ENCODE data around the gene IMP3. TPM values are rescaled to one million over a fixed set of nuclear protein-coding genes. Genes with fewer than 3 reads are reported as not detected.
A peak's percentile ranks its signal among the peaks of the same experiment; 100 is the strongest.
"Not testable (repeated sequence)": the region's sequence is repeated elsewhere in the genome, so short reads cannot be mapped to it uniquely, and the experiment has no call there.

IMP3 gene
- total and polyA plus RNA-seq, 5 experiments from 2014 or later, result 94.3 to 256 (median 199) TPM

DNA sequence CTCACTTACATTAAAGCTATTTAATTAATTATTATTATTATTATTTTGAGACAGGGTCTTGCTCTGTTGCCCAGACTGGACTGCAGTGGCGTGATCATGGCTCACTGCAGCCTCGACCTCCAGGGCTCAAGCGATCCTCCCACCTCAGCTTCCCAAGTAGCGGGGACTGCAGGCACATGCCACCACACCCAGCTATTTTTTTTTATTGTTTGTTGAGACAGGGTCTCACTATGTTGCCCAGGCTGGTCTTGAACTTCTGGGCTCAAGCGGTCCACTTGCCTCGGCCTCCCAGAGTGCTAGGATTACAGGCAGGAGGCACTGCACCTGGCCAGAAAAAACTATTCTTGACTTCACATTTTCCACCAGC lies 38.3 kb upstream of the IMP3 start:
- DNase-seq, H3K4me3 Mint-ChIP-seq, H3K27me3 Mint-ChIP-seq, H3K36me3 Mint-ChIP-seq, H3K9me3 Mint-ChIP-seq, POLR2A ChIA-PET, H3K4me1 Mint-ChIP-seq, ATAC-seq: not testable (repeated sequence)
- H3K27ac Mint-ChIP-seq, result peak overlapping the region in 1 of 10 donors; percentile 70

DNA sequence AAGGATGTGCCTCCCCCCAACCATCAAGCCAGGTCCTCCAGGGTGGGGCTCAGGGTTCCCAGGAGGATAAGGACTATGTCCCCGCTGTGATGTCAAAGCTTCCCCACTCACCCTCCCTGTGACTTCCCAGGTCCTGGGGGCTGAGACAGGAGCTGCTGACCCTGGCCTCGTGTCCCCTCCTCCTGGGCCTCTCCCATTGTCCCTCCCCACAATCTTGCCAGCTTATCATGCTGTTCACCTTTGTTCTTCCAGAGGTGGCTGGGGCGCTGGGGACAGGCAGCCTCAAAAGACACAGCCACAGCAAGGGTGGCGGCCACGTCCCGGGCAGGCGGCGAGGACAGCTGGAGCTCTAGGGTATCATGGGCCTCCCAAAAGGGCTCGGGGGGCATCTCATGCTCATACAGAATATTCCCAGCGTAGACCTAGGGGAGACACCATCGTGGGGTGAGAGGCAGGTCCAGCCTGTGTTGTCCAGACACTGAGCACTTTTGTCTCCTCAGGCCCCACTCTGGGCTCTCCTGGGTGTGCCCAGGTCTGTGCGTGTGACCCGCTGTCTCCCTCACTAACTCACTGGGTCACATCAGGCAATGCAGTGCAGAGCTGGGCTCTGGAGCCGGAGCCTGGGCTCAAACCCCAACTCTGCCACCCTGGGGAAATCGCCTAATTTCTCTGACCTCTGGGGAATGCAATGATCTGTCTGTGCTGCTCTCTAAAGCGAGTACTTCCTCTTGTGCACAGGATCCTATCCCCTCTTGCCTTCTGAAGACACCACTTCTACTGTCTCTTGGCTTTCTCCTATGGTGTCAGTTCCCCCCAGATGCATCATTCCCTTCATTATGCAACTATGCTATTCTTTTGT lies 37.7 kb upstream of the IMP3 start:
- H3K27me3 Mint-ChIP-seq, result no peaks in the 10 kb centered on the region
- no peak overlapping the region for H3K4me3 Mint-ChIP-seq
- ATAC-seq, result no peak
- POLR2A ChIA-PET, result interaction anchor here (0.9 kb wide), 1 partner anchor 11 kb away, joined by 3 read pairs; no protein-coding TSS in a partner anchor
- H3K36me3 Mint-ChIP-seq, result no peaks in the 10 kb centered on the region
- no peaks in the 10 kb centered on the region for H3K4me1 Mint-ChIP-seq
- no peaks in the 10 kb centered on the region for H3K9me3 Mint-ChIP-seq
- peak overlapping the region in 2 of 10 donors; percentile 41 to 70 for H3K27ac Mint-ChIP-seq
- DNase-seq, result no peak

DNA sequence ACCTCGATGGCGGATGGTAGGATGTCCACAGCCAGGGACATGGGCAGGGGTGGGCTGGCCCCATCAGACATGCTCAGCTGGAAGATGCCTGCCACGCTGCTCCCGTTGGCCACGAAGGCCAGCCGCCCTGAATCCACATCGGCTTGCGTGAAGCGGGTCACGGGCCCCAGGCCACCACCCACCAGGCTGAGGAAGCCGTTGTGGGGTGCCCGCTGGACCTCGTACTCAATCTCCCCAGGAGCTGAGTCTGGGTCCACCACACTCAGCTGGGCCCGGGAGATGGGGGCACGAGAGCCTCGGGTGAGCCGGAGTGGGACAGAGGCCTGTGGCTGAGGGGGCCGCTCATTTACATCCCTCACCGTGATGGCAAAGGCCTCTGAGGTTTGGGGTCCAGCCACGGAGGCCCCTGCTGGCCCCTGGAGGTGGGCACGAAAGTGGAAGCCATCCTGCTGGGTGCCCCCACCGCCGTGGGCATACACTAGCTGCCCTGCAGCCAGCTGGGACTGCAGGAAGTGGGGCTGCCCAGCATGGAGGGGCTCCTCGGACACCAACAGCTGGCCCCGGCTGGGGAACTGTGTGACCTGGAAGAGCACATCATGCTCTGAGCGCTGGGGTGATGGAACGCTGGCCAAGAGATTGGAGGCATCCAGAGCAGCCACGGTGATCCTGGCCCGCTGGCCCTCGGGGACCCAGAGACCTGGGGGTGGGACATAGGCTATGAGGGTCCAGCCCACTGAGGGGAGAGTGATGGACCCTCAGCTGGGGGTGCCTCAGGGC lies 36.9 kb upstream of the IMP3 start:
- H3K4me1 Mint-ChIP-seq, result no peaks in the 10 kb centered on the region
- POLR2A ChIA-PET, result interaction anchor here (0.5 to 0.9 kb wide), 2 partner anchors 10 to 58 kb away, joined by 3 read pairs; no protein-coding TSS in a partner anchor
- DNase-seq (no peak), ATAC-seq (no peak)
- H3K27ac Mint-ChIP-seq, result no peak overlapping the region
- H3K27me3 Mint-ChIP-seq, result no peaks in the 10 kb centered on the region
- H3K9me3 Mint-ChIP-seq, result no peaks in the 10 kb centered on the region
- no peaks in the 10 kb centered on the region for H3K36me3 Mint-ChIP-seq
- no peak overlapping the region for H3K4me3 Mint-ChIP-seq

DNA sequence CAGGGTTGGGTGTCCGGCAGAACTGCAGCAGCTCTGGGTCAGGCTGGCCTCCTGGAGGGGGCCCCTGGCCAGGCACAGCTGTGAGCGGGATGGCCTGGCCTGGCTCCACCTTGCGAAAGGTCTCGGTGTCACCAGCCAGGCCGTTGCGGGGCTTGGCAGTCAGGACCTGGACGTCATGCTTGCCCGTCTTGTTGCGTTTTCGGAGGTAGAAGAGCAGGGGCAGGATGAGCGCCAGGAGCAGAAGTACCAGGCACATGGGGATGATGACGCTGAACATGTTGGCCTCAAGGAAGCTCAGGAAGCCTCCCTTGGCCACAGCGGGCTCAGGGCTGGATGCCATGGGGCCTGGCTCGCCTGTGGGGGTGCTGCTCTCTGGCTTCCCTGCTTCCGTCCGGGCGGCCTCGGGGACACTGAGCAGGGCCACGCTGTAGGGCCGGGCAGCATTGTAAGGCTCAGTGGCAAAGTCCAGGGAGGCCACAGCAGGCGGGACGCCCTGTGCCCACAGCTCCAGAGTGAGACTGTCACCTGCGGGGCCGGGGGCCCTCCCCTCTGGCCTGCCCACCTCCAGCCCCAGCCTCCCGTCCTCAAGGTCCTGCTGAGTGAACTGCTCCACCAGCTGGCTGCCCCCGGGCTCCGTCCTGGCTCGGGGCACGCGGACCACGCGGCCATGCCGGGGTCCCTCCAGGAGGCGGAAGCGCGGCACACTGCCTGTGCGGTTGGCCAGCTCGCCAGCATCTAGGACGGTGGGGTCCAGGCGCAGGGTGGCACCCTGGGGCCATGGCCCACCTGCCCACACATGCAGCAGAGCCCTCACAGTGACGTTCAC lies 35.8 kb upstream of the IMP3 start:
- no peaks in the 10 kb centered on the region for H3K36me3 Mint-ChIP-seq
- DNase-seq (no peak), ATAC-seq (no peak)
- no peaks in the 10 kb centered on the region for H3K9me3 Mint-ChIP-seq
- no peaks in the 10 kb centered on the region for H3K4me1 Mint-ChIP-seq
- H3K27ac Mint-ChIP-seq, result no peak overlapping the region
- no peaks in the 10 kb centered on the region for H3K27me3 Mint-ChIP-seq
- POLR2A ChIA-PET, result interaction anchor here (0.5 kb wide), 1 partner anchor 56 kb away, joined by 3 read pairs; no protein-coding TSS in a partner anchor
- H3K4me3 Mint-ChIP-seq, result no peak overlapping the region

- Mint-ChIP-seq H3K27ac (peak overlapping the region in 1 of 10 donors; percentile 24), H3K27me3 (no peaks in the 10 kb centered on the region), H3K36me3 (no peaks in the 10 kb centered on the region), H3K4me1 (no peaks in the 10 kb centered on the region), H3K4me3 (no peak overlapping the region), H3K9me3 (no peaks in the 10 kb centered on the region)
- DNase-seq, result no peak
- ATAC-seq, result no peak
- POLR2A ChIA-PET, result no interaction called here
These were observed 34.3 kb upstream of the IMP3 start for GRCh38 chr15:75674366-75674765.

DNA sequence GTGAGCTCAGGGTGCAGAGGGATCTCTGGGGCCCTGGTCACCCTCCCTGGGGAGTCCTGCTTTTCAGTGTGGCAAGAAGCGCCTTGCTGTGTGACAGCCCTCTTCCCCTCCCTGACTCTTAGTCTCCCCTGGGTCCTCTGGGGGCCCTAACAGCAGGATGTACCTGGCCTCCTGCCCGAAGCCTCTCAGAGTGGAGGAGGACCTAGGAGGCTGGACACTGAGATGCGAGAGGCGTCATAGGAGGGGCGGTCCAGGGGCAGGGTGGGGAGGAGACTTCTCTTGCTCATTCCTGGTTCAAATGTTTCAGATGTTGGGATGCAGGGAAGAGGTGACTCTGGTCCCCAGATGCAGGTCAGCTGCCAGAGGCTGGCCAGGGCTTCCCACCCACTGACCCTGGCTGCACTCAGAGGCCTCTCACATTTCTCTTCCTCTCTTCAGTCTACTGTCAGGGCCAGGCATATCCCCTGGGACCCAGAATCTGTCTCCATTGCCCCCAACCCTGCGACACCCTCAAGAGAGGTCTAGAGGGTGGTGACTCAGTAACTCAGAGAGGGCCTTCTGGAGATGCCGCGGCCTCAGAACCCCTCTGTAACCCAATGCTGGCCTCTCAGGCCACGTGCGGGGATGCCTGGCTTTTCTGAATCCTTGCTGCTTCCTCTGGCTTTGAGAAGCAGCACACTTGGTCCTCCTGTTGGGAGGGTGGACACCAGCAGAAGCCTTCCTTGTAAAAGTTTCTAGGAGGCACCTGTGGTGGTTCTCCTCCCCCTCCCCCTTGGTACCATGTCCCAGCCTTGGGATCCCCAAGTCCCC lies 33.6 kb upstream of the IMP3 start:
- POLR2A ChIA-PET, result no interaction called here
- H3K4me1 Mint-ChIP-seq, result no peaks in the 10 kb centered on the region
- H3K36me3 Mint-ChIP-seq, result no peaks in the 10 kb centered on the region
- no peaks in the 10 kb centered on the region for H3K9me3 Mint-ChIP-seq
- no peak for ATAC-seq
- H3K27me3 Mint-ChIP-seq, result no peaks in the 10 kb centered on the region
- H3K4me3 Mint-ChIP-seq, result no peak overlapping the region
- H3K27ac Mint-ChIP-seq, result peak overlapping the region in 1 of 10 donors; percentile 24
- DNase-seq, result no peak

DNA sequence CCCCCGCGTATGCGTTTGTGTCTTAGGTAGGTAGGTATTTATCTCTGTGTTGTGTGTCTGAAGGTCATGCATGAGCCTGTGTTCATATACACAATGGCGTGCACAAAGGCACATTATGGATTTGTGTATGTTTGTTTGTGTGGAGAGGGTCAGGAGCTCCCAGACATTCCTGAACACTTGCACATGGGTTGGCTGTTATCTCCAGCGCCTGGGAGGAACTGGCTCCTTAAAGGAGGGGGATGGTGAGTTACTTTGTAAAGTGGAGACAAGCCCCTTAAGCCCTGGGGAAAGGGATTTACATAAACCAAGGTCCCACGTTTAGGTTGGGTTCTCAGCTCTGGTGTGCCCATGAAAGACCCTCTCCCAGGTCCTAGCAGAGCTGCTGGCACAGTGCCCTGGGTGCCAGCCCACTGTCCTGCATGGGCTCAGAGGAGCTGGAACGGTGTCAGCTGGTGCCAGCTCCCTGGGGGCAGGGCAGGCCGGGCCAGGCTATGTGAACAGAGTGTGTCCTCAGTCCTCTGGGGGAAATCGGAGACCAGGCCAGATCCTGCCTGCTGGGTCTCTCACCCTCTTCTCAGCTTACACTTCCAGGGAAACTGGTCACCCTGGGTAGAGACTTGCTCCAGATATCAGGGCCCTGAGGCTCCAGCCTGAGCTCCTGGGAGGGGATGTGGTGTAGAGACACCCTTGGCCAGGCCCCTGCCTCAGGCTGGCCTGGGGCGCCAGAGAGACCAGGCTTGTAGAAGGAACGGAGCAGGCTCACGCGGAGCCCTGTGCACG lies 32.8 kb upstream of the IMP3 start:
- Mint-ChIP-seq H3K27me3 (no peaks in the 10 kb centered on the region), H3K9me3 (no peaks in the 10 kb centered on the region), H3K4me3 (no peak overlapping the region), H3K36me3 (no peaks in the 10 kb centered on the region), H3K4me1 (no peaks in the 10 kb centered on the region), H3K27ac (no peak overlapping the region)
- ATAC-seq (no peak), DNase-seq (no peak)
- POLR2A ChIA-PET, result interaction anchor here (0.6 kb wide), 1 partner anchor 68 kb away, joined by 4 read pairs; no protein-coding TSS in a partner anchor

- no peak for ATAC-seq
- H3K4me3 Mint-ChIP-seq, result no peak overlapping the region
- POLR2A ChIA-PET, result no interaction called here
These were observed 31.9 kb upstream of the IMP3 start for GRCh38 chr15:75671730-75672602.

DNA sequence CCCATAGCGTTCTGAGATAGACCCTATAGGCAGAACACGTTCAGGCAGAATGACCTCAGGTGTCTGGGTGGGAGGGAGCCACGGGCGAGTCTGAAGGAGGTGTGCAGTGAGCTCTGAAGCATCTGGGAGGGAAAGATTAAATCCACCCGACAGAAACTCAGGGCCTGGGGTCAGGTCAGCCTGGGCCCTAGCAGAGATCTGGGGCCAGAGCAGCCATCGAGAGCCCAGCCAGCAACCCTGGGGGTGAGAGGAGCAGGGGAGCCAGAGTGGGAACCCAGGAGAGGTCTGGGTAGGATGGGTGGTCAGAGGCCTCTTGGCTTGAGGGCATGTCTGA lies 29.8 kb upstream of the IMP3 start:
- no peak overlapping the region for H3K27ac Mint-ChIP-seq
- H3K9me3 Mint-ChIP-seq, result no peaks in the 10 kb centered on the region
- H3K4me3 Mint-ChIP-seq, result no peak overlapping the region
- POLR2A ChIA-PET, result no interaction called here
- peaks cover 0 to 2% (median 0%) of the 10 kb centered on the region in 5 donors for H3K27me3 Mint-ChIP-seq
- H3K36me3 Mint-ChIP-seq, result no peaks in the 10 kb centered on the region
- no peaks in the 10 kb centered on the region for H3K4me1 Mint-ChIP-seq
- DNase-seq (no peak), ATAC-seq (no peak)

More at GRCh38 chr15:75671730-75672602, 31.9 kb upstream of the IMP3 start:
- Mint-ChIP-seq H3K27me3 (no peaks in the 10 kb centered on the region), H3K9me3 (no peaks in the 10 kb centered on the region), H3K36me3 (no peaks in the 10 kb centered on the region), H3K4me1 (no peaks in the 10 kb centered on the region), H3K27ac (peak overlapping the region in 2 of 10 donors; percentile 52 to 60)
- DNase-seq, result no peak

DNA sequence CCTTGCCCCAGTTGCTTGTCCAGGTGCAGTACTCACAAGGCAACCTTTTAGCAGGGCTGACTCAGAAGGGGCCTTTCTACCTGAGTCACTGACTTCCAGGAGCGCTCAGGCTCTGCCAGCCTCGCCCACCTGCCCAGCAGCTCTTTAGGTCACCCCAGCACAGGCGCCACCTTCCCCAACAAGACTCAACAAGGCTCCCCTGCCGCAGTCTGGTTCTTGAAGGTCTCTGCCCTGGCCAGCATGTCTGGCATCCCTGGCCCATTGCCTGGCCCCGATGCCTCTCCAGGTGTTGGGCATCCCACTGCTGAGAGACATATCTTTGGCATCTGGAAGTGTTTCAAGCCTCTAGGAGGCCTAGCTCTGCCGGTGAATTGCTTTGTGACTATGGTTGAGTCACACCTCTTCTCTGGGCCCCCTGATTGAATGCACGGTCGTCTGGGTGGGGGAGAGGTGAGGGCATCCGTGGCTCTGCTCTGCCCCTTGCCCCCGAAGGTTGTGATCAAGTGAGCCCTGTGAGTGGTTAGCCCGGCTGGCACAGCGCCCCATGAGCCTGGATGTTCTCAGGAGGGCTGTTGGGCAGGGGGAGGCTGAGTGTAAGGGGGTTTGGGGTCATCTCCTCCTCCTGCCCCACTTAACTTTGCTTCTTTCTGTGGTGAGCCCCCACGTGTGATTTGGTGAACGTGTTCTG lies 29.3 kb upstream of the IMP3 start:
- H3K27ac Mint-ChIP-seq, result no peak overlapping the region
- POLR2A ChIA-PET, result no interaction called here

More for the DNA sequence above, 29.3 kb upstream of the IMP3 start:
- no peak for ATAC-seq
- Mint-ChIP-seq H3K27me3 (peaks cover 0 to 2% (median 0%) of the 10 kb centered on the region in 5 donors), H3K4me3 (no peak overlapping the region), H3K4me1 (no peaks in the 10 kb centered on the region), H3K36me3 (no peaks in the 10 kb centered on the region), H3K9me3 (no peaks in the 10 kb centered on the region)
- DNase-seq, result no peak

Measured in naive thymus-derived CD8-positive, alpha-beta T cell (primary cell).